Glutamatergic neuron (in vitro differentiated cells): ENCODE measurements around the gene CLDN7. TPM values are rescaled to one million over a fixed set of nuclear protein-coding genes. Genes with fewer than 3 reads are reported as not detected.

Experiments used
- DNase-seq: peaks from one replicate; pipeline ENCODE4 v3.0.0; 2022
- H3K27ac Mint-ChIP-seq: one replicate; pipeline ENCODE4 v1.8.0; 2020; ENCODE audit warnings: mild to moderate bottlenecking, mixed read lengths, inconsistent platforms; ENCODE audit not compliant: unreplicated experiment
- H3K27me3 Mint-ChIP-seq: one replicate; pipeline ENCODE4 v1.8.0; 2020; ENCODE audit warnings: mild to moderate bottlenecking, moderate library complexity, mixed read lengths, inconsistent platforms; ENCODE audit not compliant: unreplicated experiment
- H3K36me3 Mint-ChIP-seq: one replicate; pipeline ENCODE4 v1.8.0; 2020; ENCODE audit warnings: mild to moderate bottlenecking, mixed read lengths, inconsistent platforms; ENCODE audit not compliant: unreplicated experiment
- H3K4me1 Mint-ChIP-seq: one replicate; pipeline ENCODE4 v1.8.0; 2020; ENCODE audit warnings: mild to moderate bottlenecking, low read depth, mixed read lengths, inconsistent platforms; ENCODE audit not compliant: unreplicated experiment
- H3K4me3 Mint-ChIP-seq: one replicate; pipeline ENCODE4 v1.8.0; 2020; ENCODE audit warnings: mild to moderate bottlenecking, mixed read lengths, inconsistent platforms; ENCODE audit not compliant: unreplicated experiment
- H3K9me3 Mint-ChIP-seq: one replicate; pipeline ENCODE4 v1.8.0; 2020; ENCODE audit warnings: mild to moderate bottlenecking, moderate library complexity, mixed read lengths, inconsistent platforms; ENCODE audit not compliant: unreplicated experiment
- total RNA-seq: library from RNA; stranded (reverse); fragmentation: NEBNext Ultra II Directional; extraction: Animal tissue kit (Norgen Biotek cat#: 25700); gene quantifications from one replicate; pipeline ENCODE4 v1.2.1, GENCODE V29; 2021; ENCODE audit not compliant: unreplicated experiment
- TF ChIP-seq, protein P1 (sequence below): fragments of 200-600 bp; sonication (generic); IDR thresholded peaks from one replicate; pipeline ENCODE4 v1.5.0; 2021; ENCODE audit not compliant: partially characterized antibody, unreplicated experiment

CLDN7 gene
- total RNA-seq, 1 donor from 2014 or later: 0.44 TPM

DNA sequence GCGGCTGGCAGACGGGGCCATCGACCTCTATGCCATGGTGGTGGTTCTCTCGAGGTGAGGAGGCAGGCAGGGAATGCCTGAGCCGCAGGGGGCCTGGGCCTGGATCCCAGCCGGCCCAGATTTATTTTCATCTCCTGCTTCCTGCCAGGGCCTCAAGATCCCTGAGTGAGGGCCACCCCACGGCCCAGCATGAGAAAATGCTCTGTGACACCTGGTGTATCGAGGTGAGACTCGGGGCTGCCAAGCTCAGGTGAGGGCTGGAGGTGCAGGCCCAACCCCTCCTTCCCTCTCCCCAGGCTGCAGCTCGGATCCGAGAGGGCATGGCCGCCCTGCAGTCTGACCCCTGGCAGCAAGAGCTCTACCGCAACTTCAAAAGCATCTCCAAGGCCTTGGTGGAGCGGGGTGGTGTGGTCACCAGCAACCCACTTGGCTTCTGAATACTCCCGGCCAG, 37.6 kb downstream of the CLDN7 start:
- TF ChIP-seq, protein P1, sequence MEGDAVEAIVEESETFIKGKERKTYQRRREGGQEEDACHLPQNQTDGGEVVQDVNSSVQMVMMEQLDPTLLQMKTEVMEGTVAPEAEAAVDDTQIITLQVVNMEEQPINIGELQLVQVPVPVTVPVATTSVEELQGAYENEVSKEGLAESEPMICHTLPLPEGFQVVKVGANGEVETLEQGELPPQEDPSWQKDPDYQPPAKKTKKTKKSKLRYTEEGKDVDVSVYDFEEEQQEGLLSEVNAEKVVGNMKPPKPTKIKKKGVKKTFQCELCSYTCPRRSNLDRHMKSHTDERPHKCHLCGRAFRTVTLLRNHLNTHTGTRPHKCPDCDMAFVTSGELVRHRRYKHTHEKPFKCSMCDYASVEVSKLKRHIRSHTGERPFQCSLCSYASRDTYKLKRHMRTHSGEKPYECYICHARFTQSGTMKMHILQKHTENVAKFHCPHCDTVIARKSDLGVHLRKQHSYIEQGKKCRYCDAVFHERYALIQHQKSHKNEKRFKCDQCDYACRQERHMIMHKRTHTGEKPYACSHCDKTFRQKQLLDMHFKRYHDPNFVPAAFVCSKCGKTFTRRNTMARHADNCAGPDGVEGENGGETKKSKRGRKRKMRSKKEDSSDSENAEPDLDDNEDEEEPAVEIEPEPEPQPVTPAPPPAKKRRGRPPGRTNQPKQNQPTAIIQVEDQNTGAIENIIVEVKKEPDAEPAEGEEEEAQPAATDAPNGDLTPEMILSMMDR: no peak
- H3K27ac Mint-ChIP-seq: no peak overlapping the region
- H3K4me1 Mint-ChIP-seq: peaks cover 7% of the 10 kb centered on the region
- no peak for DNase-seq
- peaks cover 12% of the 10 kb centered on the region for H3K9me3 Mint-ChIP-seq
- no peak overlapping the region for H3K4me3 Mint-ChIP-seq
- H3K36me3 Mint-ChIP-seq: no peaks in the 10 kb centered on the region
- H3K27me3 Mint-ChIP-seq: peaks cover 15% of the 10 kb centered on the region

GRCh38 chr17:7224110-7224509, 38.2 kb downstream of the CLDN7 start:
- Mint-ChIP-seq H3K4me3 (no peak overlapping the region), H3K4me1 (peaks cover 11% of the 10 kb centered on the region), H3K36me3 (no peaks in the 10 kb centered on the region), H3K27me3 (peaks cover 20% of the 10 kb centered on the region), H3K27ac (no peak overlapping the region), H3K9me3 (peaks cover 17% of the 10 kb centered on the region)
- TF ChIP-seq, protein P1: no peak
- DNase-seq: no peak

GRCh38 chr17:7223375-7223774, 38.9 kb downstream of the CLDN7 start:
- TF ChIP-seq, protein P1: no peak
- Mint-ChIP-seq H3K4me1 (peaks cover 18% of the 10 kb centered on the region), H3K27ac (no peak overlapping the region), H3K4me3 (no peak overlapping the region), H3K27me3 (peaks cover 15% of the 10 kb centered on the region), H3K36me3 (no peaks in the 10 kb centered on the region), H3K9me3 (peaks cover 17% of the 10 kb centered on the region)
- DNase-seq: no peak

DNA sequence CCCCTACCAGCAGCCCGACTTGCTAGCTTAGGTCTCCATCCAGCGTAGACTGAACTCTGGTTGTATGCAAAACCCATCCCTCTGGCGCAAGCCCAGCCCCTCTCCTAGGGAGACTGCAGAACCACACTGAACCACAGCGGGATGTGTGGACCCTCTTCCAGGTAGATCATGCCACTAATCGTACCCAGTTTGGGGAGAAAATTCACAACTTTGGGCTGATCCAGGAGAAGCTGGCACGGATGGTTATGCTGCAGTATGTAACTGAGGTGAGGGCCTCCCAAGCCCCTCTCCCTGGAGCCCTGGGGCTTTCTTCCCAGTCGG, 39.3 kb downstream of the CLDN7 start:
- H3K36me3 Mint-ChIP-seq: no peaks in the 10 kb centered on the region

More for the DNA sequence above, 39.3 kb downstream of the CLDN7 start:
- no peak overlapping the region for H3K27ac Mint-ChIP-seq
- peaks cover 22% of the 10 kb centered on the region for H3K4me1 Mint-ChIP-seq
- TF ChIP-seq, protein P1: no peak
- DNase-seq: no peak
- no peak overlapping the region for H3K4me3 Mint-ChIP-seq
- peaks cover 12% of the 10 kb centered on the region for H3K27me3 Mint-ChIP-seq
- peaks cover 17% of the 10 kb centered on the region for H3K9me3 Mint-ChIP-seq
